ENCODE results near the gene IFNG-AS1.

Gene IFNG-AS1

GRCh38 chr12:67989184-67989920 lies at the start of gene IFNG-AS1:
TSS of gene IFNG-AS1 (plus strand) at chr12:67989447.
- DNase-seq: no peak

- no peak for DNase-seq
Observed at GRCh38 chr12:67939611-67940010, 49.6 kb upstream of the IFNG-AS1 start.

- DNase-seq: no peak
Observed at GRCh38 chr12:67940780-67941243, 48.4 kb upstream of the IFNG-AS1 start.

- no peak for DNase-seq
Observed at GRCh38 chr12:67942724-67943123, 46.5 kb upstream of the IFNG-AS1 start.

- DNase-seq: no peak
Observed at GRCh38 chr12:67943141-67943892, 45.9 kb upstream of the IFNG-AS1 start.

- DNase-seq: no peak
Observed at GRCh38 chr12:67944093-67944492, 45.2 kb upstream of the IFNG-AS1 start.

- DNase-seq: no peak
Observed at GRCh38 chr12:67952787-67953186, 36.5 kb upstream of the IFNG-AS1 start.

- no peak for DNase-seq
Observed at GRCh38 chr12:67957383-67957782, 31.9 kb upstream of the IFNG-AS1 start.

- DNase-seq: no peak
Observed at GRCh38 chr12:67958187-67958586, 31.1 kb upstream of the IFNG-AS1 start.

GRCh38 chr12:67964456-67964855 lies 24.8 kb upstream of the IFNG-AS1 start:
- no peak for DNase-seq

- no peak for DNase-seq
Observed at GRCh38 chr12:67966560-67966959, 22.7 kb upstream of the IFNG-AS1 start.

GRCh38 chr12:67968321-67968720 lies 20.9 kb upstream of the IFNG-AS1 start:
- no peak for DNase-seq

- DNase-seq: no peak
Observed at GRCh38 chr12:67968725-67969124, 20.5 kb upstream of the IFNG-AS1 start.

GRCh38 chr12:67969134-67969802 lies 20.0 kb upstream of the IFNG-AS1 start:
- DNase-seq: no peak

GRCh38 chr12:67977668-67978067 lies 11.6 kb upstream of the IFNG-AS1 start:
- no peak for DNase-seq

GRCh38 chr12:67980391-67980790 lies 8.9 kb upstream of the IFNG-AS1 start:
- DNase-seq: no peak

GRCh38 chr12:67981287-67982162 lies 7.7 kb upstream of the IFNG-AS1 start:
- DNase-seq: no peak

GRCh38 chr12:67982164-67982563 lies 7.1 kb upstream of the IFNG-AS1 start:
- DNase-seq: no peak

- no peak for DNase-seq
Observed at GRCh38 chr12:67986632-67987031, 2.6 kb upstream of the IFNG-AS1 start.

GRCh38 chr12:67988601-67989021 lies 636 bp upstream of the IFNG-AS1 start:
- no peak for DNase-seq

GRCh38 chr12:67991158-67991557 lies 1.9 kb downstream of the IFNG-AS1 start:
- no peak for DNase-seq

GRCh38 chr12:67993143-67993542 lies 3.9 kb downstream of the IFNG-AS1 start:
- DNase-seq: no peak

GRCh38 chr12:67994046-67994445 lies 4.8 kb downstream of the IFNG-AS1 start:
- DNase-seq: no peak

Data from NCI-H524 treated with DMSO at 0.1 percent for 48 hours (cell line).